ENCODE data around the gene KCNA5.

DNA sequence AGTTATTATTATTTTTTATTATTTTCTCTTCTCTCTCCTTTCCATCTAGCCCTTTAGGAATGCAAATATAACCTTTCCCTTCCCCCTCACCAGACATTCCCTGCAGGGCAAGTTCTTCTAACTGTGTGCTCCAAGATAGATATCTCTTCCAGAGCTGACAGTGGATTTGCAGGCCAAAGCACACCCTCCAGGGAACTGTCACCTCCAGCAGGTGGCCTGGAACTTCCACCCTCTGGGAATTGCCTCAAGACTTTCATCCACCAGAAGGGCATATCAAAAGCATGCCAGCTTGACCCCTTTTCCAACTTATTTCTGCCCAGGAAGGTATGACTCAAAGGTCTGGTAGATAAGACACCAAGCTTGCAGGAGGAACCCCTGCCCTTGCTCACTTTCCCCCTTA is 13.6 kb upstream of the KCNA5 start:
- TF ChIP-seq TCF12 (IDR thresholded peaks at IDR 0.05) (no peak), TCF12 (CRISPR knock-in tag; IDR thresholded peaks at IDR 0.05) (no peak), FOXA1 (IDR thresholded peaks at IDR 0.05) (no peak), FOXA1 (CRISPR knock-in tag; IDR thresholded peaks at IDR 0.05) (no peak)

All from HepG2 (cell line).